Measurements from ENCODE around the gene ACSS1. TPM values are rescaled to one million over a fixed set of nuclear protein-coding genes. Genes with fewer than 3 reads are reported as not detected.

The ACSS1 gene
- total RNA-seq, 1 donor from 2014 or later = 7.3 TPM

DNA sequence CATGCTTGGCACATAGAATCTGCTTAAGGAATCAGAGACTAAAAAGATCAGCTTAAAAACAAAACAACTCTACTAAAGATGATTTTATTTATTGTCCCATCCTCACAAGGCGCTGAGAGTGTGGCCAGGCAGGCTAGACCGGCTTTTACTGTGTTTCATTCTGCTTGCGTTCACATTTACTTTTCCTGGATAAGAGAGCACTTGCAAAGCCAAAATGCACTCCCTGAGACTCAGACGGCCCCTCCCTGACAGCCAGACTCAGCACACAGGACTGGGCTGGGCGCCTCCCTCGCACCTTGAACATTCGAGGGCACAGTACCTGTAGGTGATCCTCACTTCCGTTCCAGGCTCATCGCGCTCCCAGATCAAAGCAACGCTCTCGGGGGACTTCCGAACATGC, 10.2 kb downstream of the ACSS1 start:
- H3K36me3 ChIP-seq (ENCODE audit: control insufficient read depth, insufficient read depth, low read length) = no peaks in the 10 kb centered on the region
- TF ChIP-seq, protein P1, sequence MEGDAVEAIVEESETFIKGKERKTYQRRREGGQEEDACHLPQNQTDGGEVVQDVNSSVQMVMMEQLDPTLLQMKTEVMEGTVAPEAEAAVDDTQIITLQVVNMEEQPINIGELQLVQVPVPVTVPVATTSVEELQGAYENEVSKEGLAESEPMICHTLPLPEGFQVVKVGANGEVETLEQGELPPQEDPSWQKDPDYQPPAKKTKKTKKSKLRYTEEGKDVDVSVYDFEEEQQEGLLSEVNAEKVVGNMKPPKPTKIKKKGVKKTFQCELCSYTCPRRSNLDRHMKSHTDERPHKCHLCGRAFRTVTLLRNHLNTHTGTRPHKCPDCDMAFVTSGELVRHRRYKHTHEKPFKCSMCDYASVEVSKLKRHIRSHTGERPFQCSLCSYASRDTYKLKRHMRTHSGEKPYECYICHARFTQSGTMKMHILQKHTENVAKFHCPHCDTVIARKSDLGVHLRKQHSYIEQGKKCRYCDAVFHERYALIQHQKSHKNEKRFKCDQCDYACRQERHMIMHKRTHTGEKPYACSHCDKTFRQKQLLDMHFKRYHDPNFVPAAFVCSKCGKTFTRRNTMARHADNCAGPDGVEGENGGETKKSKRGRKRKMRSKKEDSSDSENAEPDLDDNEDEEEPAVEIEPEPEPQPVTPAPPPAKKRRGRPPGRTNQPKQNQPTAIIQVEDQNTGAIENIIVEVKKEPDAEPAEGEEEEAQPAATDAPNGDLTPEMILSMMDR (IDR thresholded peaks at IDR 0.05; ENCODE audit: insufficient read depth, low read length, poor library complexity, severe bottlenecking) = no peak
- no peak for DNase-seq (ENCODE audit: low read depth)
- no peak overlapping the region for H3K4me3 ChIP-seq (ENCODE audit: low read depth, low read length)
- H3K27me3 ChIP-seq (ENCODE audit: control insufficient read depth, insufficient read depth, low read length) = no peaks in the 10 kb centered on the region

DNA sequence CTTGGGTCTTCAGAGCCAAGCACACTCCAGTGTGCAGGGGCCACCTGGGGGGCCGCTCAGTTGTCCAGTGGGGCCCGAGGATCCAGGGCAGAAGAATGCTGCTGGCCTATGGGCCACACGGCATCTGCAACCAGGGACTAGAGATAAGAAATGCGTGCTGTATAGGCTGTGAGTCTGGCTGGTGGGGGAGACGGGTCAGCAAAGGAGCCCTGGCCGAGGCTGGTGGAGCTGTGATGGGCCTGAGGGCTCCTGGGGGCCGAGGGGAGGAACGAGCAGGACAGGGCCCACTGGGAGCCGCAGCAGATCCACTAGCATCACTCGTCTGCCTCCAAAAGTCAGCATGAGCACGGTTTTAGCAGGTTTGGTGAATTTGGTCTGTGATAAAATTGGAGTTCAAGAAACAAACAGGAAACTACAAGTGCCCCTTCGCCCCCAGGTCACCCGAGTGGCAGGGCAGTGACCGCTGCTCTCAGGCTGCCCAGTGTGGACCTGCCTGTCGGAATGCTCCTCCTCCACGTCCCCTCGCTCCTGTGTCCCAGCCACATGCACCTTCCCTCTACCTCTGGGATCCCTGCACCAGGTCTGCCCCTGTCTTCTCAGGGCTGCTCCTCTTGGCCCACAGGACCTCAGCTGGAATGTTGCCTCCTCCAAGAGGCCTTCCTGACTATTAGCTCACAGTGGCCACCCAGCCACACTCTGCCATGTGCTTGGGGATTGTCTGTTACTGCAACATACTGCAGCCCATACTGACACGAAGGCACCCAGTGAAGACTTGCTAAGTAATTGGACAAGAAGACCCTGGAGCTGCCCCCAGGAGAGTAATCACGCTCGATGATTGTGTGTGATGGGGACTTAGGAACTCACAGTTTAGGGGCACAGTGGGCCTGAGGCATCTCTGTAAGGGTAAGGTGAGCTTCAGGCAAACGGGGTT, 10.9 kb downstream of the ACSS1 start:
- DNase-seq (ENCODE audit: low read depth) = no peak
- Histone ChIP-seq H3K36me3 (ENCODE audit: control insufficient read depth, insufficient read depth, low read length) (no peaks in the 10 kb centered on the region), H3K27me3 (ENCODE audit: control insufficient read depth, insufficient read depth, low read length) (no peaks in the 10 kb centered on the region), H3K4me3 (ENCODE audit: low read depth, low read length) (no peak overlapping the region)
- TF ChIP-seq, protein P1 (IDR thresholded peaks at IDR 0.05; ENCODE audit: insufficient read depth, low read length, poor library complexity, severe bottlenecking) = no peak

DNA sequence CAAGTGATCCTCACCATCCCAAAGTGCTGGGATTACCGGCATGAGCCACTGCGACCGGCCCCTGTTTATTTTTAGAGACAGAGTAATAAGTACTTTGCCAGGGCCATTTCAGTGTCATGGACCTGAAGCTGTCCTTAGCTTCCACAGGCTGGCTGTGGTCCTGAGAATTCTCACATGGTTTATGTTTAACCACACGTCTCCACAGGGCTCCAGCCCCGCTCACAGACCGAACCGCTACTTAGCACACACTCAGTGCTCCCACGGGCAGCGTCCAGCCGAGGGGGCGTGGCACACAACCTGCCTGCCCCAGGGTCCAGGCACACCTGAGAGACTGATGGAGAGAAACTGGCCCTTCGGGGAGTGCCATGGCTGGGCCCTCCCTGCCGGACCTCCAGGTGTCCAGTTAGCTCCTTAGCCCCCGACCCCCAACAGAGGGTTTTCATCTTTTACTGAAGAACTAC, 11.7 kb downstream of the ACSS1 start:
- Histone ChIP-seq H3K36me3 (ENCODE audit: control insufficient read depth, insufficient read depth, low read length) (no peaks in the 10 kb centered on the region), H3K27me3 (ENCODE audit: control insufficient read depth, insufficient read depth, low read length) (no peaks in the 10 kb centered on the region), H3K4me3 (ENCODE audit: low read depth, low read length) (no peak overlapping the region)
- TF ChIP-seq, protein P1 (IDR thresholded peaks at IDR 0.05; ENCODE audit: insufficient read depth, low read length, poor library complexity, severe bottlenecking) = no peak
- DNase-seq (ENCODE audit: low read depth) = no peak

- Histone ChIP-seq H3K4me3 (ENCODE audit: low read depth, low read length) (no peak overlapping the region), H3K36me3 (ENCODE audit: control insufficient read depth, insufficient read depth, low read length) (no peaks in the 10 kb centered on the region), H3K27me3 (ENCODE audit: control insufficient read depth, insufficient read depth, low read length) (no peaks in the 10 kb centered on the region)
- TF ChIP-seq, protein P1 (IDR thresholded peaks at IDR 0.05; ENCODE audit: insufficient read depth, low read length, poor library complexity, severe bottlenecking) = no peak
- no peak for DNase-seq (ENCODE audit: low read depth)
Measured at GRCh38 chr20:25045343-25045712, 12.6 kb downstream of the ACSS1 start.

DNA sequence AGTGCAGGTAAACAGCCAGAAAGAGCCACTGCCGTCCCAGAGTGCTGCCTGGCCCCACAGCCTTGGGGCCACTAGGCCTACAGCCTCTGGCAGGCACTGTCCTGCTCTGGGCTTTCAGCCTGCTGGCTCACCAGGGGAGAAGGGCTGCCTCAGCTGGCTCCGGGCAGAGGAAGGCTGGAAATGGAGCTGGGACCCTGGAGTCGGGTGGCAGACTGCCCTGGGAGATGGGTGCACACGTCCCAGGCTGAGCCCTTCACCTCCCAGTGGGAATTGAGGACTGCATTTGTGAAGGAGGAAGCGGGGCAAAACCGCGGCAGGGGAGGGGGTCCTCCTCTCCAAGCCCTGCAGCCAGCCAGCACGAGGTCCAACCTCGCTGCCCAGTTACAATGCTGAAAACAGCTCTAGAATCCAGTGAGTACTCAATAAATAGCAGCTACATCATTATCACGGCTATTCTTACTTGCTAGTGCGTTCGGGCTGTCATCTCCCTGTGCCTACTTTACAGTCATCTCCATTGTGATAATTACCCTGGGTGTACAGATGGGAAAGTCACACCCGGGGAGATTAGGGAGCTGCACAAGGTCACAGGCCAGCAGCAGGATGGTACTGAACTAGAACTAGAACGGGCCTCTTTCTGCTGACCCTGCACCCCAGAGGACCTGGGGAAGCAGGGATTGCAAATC, 13.1 kb downstream of the ACSS1 start:
- no peaks in the 10 kb centered on the region for H3K36me3 ChIP-seq (ENCODE audit: control insufficient read depth, insufficient read depth, low read length)
- H3K27me3 ChIP-seq (ENCODE audit: control insufficient read depth, insufficient read depth, low read length) = no peaks in the 10 kb centered on the region
- no peak for DNase-seq (ENCODE audit: low read depth)
- TF ChIP-seq, protein P1 (IDR thresholded peaks at IDR 0.05; ENCODE audit: insufficient read depth, low read length, poor library complexity, severe bottlenecking) = no peak
- no peak overlapping the region for H3K4me3 ChIP-seq (ENCODE audit: low read depth, low read length)

Measured in kidney epithelial cell (primary cell).